Transverse colon (tissue), 4 donors: Measurements from ENCODE around the gene SNX30.

Experiments used
- CTCF ChIP-seq, 5 experiments: fragments of 200-600 bp in 3 of 5; fragments of 450-650 bp in 2 of 5; sonication (generic) in 3 of 5; IDR thresholded peaks; 1 replicate in 2 of 5; 2 replicates in 3 of 5; pipeline ENCODE4 v1.5.1; 2016 to 2017; ENCODE audit warnings: antibody characterized with exemption in 5 of 5, inconsistent platforms in 3 of 5, mild to moderate bottlenecking in 2 of 5, moderate library complexity in 1 of 5
- EP300 ChIP-seq: sonication (generic); formaldehyde crosslinking; IDR thresholded peaks from one replicate; pipeline ENCODE4 v1.6.1; 2017; ENCODE audit warnings: antibody characterized with exemption, low read depth
- POLR2A ChIP-seq: fragments of 450-650 bp; IDR thresholded peaks from one replicate; pipeline ENCODE4 v1.6.1; 2016; ENCODE audit warnings: antibody characterized with exemption, mild to moderate bottlenecking, moderate library complexity
- POLR2AphosphoS5 ChIP-seq, 3 donors: sonication (generic); formaldehyde crosslinking; IDR thresholded peaks; one replicate each; pipeline ENCODE4 v1.6.1; 2016; ENCODE audit warnings: antibody characterized with exemption in 3 of 3

GRCh38 chr9:112861638-112862555 is 111.3 kb downstream of the SNX30 start:
- no peak for TF ChIP-seq POLR2A
- no peak for TF ChIP-seq EP300
- TF ChIP-seq POLR2AphosphoS5 (IDR thresholded peaks at IDR 0.05): no peak
- TF ChIP-seq CTCF (IDR thresholded peaks at IDR 0.05): no peak
